A549 (cell line): ENCODE measurements around the gene SLCO3A1. TPM values are rescaled to one million over a fixed set of nuclear protein-coding genes. Genes with fewer than 3 reads are reported as not detected.

ENCODE experiments used
- ATAC-seq, 2 experiments: fragments of 200-7000 bp in 1 of 2; fragments of >200 bp in 1 of 2; cut with Nextera tagmentation in 1 of 2; cut with Tn5 transposase in 1 of 2; 3 replicates each; pipeline versions ENCODE4 v1.8.0 to v1.9.1; 2018 to 2020; ENCODE audit warnings: mild to moderate bottlenecking in 1 of 2, moderate library complexity in 1 of 2
- CTCF ChIA-PET: fragments of 300-600 bp; sonication (Branson Sonifier 250); formaldehyde crosslinking; extraction: SDS; loops from one replicate; lab custom pipeline; 2021; ENCODE audit warnings: antibody characterized with exemption, inconsistent platforms; lab: Yijun Ruan, JAX
- POLR2A ChIA-PET: fragments of 350-600 bp; formaldehyde crosslinking; extraction: SDS; loops from one replicate; lab custom pipeline; 2021; ENCODE audit warnings: antibody characterized with exemption, inconsistent platforms; lab: Yijun Ruan, JAX
- DNase-seq, 2 experiments: peaks; one replicate each; pipeline versions ENCODE4 v3.0.0 to v3.0.0-alpha.2; 2011 to 2016; ENCODE audit warnings: low read depth in 1 of 2, low spot score in 1 of 2
- FAIRE-seq: peaks from 2 replicates; lab custom pipeline; 2011; peaks lifted over from hg19 to GRCh38; lab: Jason Lieb, UNC
- H3K27ac ChIP-seq, 2 experiments: fragments of >200 bp; sonication (Bioruptor Twin); formaldehyde crosslinking; 3 replicates each; pipeline ENCODE4 v1.5.1; 2016 to 2017
- H3K4me1 ChIP-seq: fragments of >200 bp; sonication (Bioruptor Twin); formaldehyde crosslinking; 3 replicates; pipeline ENCODE4 v1.6.1; 2016
- H3K4me2 ChIP-seq: fragments of >200 bp; sonication (Bioruptor Twin); formaldehyde crosslinking; 3 replicates; pipeline ENCODE4 v1.6.1; 2016
- H3K4me3 ChIP-seq: fragments of >200 bp; sonication (Bioruptor Twin); formaldehyde crosslinking; 3 replicates; pipeline ENCODE4 v1.5.1; 2016
- H3K9me3 ChIP-seq: fragments of >200 bp; sonication (Bioruptor Twin); formaldehyde crosslinking; 3 replicates; pipeline ENCODE4 v1.6.1; 2016
- CBX2 ChIP-seq: fragments of 200-600 bp; sonication (generic); IDR thresholded peaks from 2 replicates; pipeline ENCODE4 v1.6.1; 2016; ENCODE audit warnings: low read depth, mild to moderate bottlenecking, borderline replicate concordance
- CBX8 ChIP-seq: fragments of 200-600 bp; sonication (generic); IDR thresholded peaks from 2 replicates; pipeline ENCODE4 v1.6.1; 2016
- CHD2 ChIP-seq: fragments of 150-350 bp; IDR thresholded peaks from 2 replicates; pipeline ENCODE4 v1.6.1; 2014; ENCODE audit warnings: low read length; ENCODE audit not compliant: partially characterized antibody
- CHD4 ChIP-seq: fragments of 200-600 bp; sonication (generic); IDR thresholded peaks from 2 replicates; pipeline ENCODE4 v1.6.1; 2016; ENCODE audit warnings: antibody characterized with exemption, mild to moderate bottlenecking, borderline replicate concordance
- EHF ChIP-seq: fragments of 250-450 bp; sonication (Bioruptor Pico); IDR thresholded peaks from 2 replicates; pipeline ENCODE4 v1.5.0; 2020; ENCODE audit warnings: mild to moderate bottlenecking
- EHMT2 ChIP-seq: fragments of 200-600 bp; sonication (generic); IDR thresholded peaks from 2 replicates; pipeline ENCODE4 v1.6.1; 2016; ENCODE audit warnings: antibody characterized with exemption, low read depth, mild to moderate bottlenecking, moderate library complexity
- EP300 ChIP-seq, 2 experiments: fragments of >200 bp; sonication (Bioruptor Twin); formaldehyde crosslinking; IDR thresholded peaks; 2 replicates in 1 of 2; 3 replicates in 1 of 2; pipeline ENCODE4 v1.6.1; 2016 to 2017
- GATA3 ChIP-seq: IDR thresholded peaks from 2 replicates; pipeline ENCODE4 v1.6.1; 2012; ENCODE audit warnings: borderline replicate concordance
- HOXB13 ChIP-seq: fragments of 250-450 bp; sonication (Bioruptor Pico); IDR thresholded peaks from 2 replicates; pipeline ENCODE4 v1.5.0; 2020; ENCODE audit warnings: low read depth, mild to moderate bottlenecking, moderate library complexity
- JUN ChIP-seq, 2 experiments: fragments of >200 bp; sonication (Bioruptor Twin); formaldehyde crosslinking; IDR thresholded peaks; 2 replicates in 1 of 2; 3 replicates in 1 of 2; pipeline ENCODE4 v1.6.1; 2016 to 2017
- JUNB ChIP-seq: fragments of >200 bp; sonication (Bioruptor Twin); formaldehyde crosslinking; IDR thresholded peaks from 2 replicates; pipeline ENCODE4 v1.6.1; 2016
- MAFK ChIP-seq: fragments of 450-650 bp; IDR thresholded peaks from 2 replicates; pipeline ENCODE4 v1.6.1; 2014; ENCODE audit not compliant: partially characterized antibody
- MAZ ChIP-seq: fragments of 150-350 bp; IDR thresholded peaks from 2 replicates; pipeline ENCODE4 v1.6.1; 2014; ENCODE audit warnings: antibody characterized with exemption, low read depth, low read length, borderline replicate concordance
- PHF8 ChIP-seq: fragments of 200-600 bp; sonication (generic); IDR thresholded peaks from 2 replicates; pipeline ENCODE4 v1.6.1; 2016; ENCODE audit warnings: low read depth, mild to moderate bottlenecking, antibody characterized with exemption, moderate library complexity, borderline replicate concordance
- POLR2A ChIP-seq: IDR thresholded peaks from 2 replicates; pipeline ENCODE4 v1.6.1; 2012; ENCODE audit warnings: mild to moderate bottlenecking, low read length
- RAD21 ChIP-seq, 2 experiments: fragments of >200 bp in 1 of 2; sonication (Bioruptor Twin) in 1 of 2; formaldehyde crosslinking in 1 of 2; IDR thresholded peaks in 1 of 2; conservative IDR thresholded peaks in 1 of 2; 2 replicates in 1 of 2; 3 replicates in 1 of 2; pipeline ENCODE4 v1.6.1; 2012 to 2018; ENCODE audit warnings: inconsistent platforms in 1 of 2
- RARB ChIP-seq: fragments of 250-450 bp; sonication (Bioruptor Pico); IDR thresholded peaks from 2 replicates; pipeline ENCODE4 v1.8.0; 2021; ENCODE audit warnings: mild to moderate bottlenecking, moderate library complexity
- RNF2 ChIP-seq: fragments of 200-600 bp; sonication (generic); IDR thresholded peaks from 2 replicates; pipeline ENCODE4 v1.6.1; 2016; ENCODE audit warnings: low read depth, mild to moderate bottlenecking, antibody characterized with exemption, moderate library complexity, borderline replicate concordance
- TFCP2L1 ChIP-seq: fragments of 250-450 bp; sonication (Bioruptor Pico); IDR thresholded peaks from 2 replicates; pipeline ENCODE4 v1.5.0; 2021; ENCODE audit warnings: mild to moderate bottlenecking
- ZC3H11A ChIP-seq: fragments of 450-650 bp; IDR thresholded peaks from 2 replicates; pipeline ENCODE4 v1.6.1; 2014; ENCODE audit warnings: antibody characterized with exemption, mild to moderate bottlenecking
- ZFP36 ChIP-seq: fragments of 450-650 bp; IDR thresholded peaks from 2 replicates; pipeline ENCODE4 v1.6.1; 2014; ENCODE audit warnings: borderline replicate concordance; ENCODE audit not compliant: partially characterized antibody
- ZSCAN20 ChIP-seq: fragments of 250-450 bp; sonication (Bioruptor Pico); IDR thresholded peaks from 2 replicates; pipeline ENCODE4 v1.8.0; 2022; ENCODE audit warnings: mild to moderate bottlenecking, moderate library complexity
- WGBS: methylation state at CpG from one replicate; pipeline ENCODE4 v1.1.6; 2017; ENCODE audit errors: missing lambda C conversion rate; 5-methylcytosine and 5-hydroxymethylcytosine counted together
- polyA plus RNA-seq, 4 experiments: library from polyadenylated mRNA; depleted of rRNA in 3 of 4; stranded (reverse); fragments of >200 nt; fragmentation: RNase III in 1 of 4; extraction: RNeasy Plus Mini Kit Qiagen cat#74134 plus additional on column Dnase treatment in 1 of 4; gene quantifications; 2 replicates in 3 of 4; 3 replicates in 1 of 4; pipeline ENCODE4 v1.2.3, GENCODE V29; 2011 to 2017
- TF ChIP-seq, protein P1 (sequence below): fragments of 250-450 bp; sonication (Bioruptor Pico); IDR thresholded peaks from 2 replicates; pipeline ENCODE4 v1.5.0; 2021; ENCODE audit warnings: mild to moderate bottlenecking, moderate library complexity, borderline replicate concordance
- TF ChIP-seq, protein P2 (sequence below): fragments of >200 bp; sonication (Bioruptor Twin); formaldehyde crosslinking; IDR thresholded peaks from 3 replicates; pipeline ENCODE4 v1.5.1; 2016

The SLCO3A1 gene
- polyA plus RNA-seq, 2 of the 4 experiments (the other 2 are of a cell fraction) = 16.8 to 17.0 TPM

DNA sequence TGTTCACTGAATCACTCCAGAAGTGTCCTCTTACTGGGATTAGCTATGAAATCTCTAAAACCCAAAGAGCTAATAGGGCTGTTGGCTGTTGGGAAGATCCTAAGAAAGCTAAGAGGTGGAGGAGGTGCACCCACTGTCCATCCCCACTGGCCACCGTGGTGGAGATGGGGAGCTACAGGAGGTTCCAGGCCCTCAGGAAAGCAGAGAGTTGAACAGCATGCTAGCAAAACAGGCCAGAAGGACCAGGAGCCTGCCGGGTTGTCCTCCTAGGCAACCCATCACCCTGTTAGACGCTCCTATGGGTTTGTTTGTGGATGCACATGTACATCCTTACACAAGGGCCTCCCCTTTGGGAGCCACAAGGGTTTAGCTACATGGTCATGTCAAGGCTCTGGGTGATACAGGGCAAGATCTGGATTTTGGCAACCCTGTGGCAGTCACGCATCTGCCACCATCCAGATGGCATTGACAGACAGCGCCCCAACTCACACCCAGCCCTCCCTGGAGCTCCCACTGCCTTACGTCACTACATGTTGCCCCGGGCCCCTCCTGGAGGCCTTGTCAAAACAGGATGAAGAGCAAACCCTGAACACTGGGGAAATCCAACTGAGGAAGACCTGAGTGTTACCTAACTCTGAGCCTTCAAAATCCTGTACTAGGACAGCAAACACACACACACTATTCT lies 208.1 kb downstream of the SLCO3A1 start:
- no peak for DNase-seq
- FAIRE-seq = no peak
- WGBS = 79% methylated on average over 7 of the region's 7 CpGs
- H3K4me1 ChIP-seq = no peaks in the 10 kb centered on the region
- TF ChIP-seq POLR2A (no peak), ZC3H11A (no peak), EHF (no peak), RARB (no peak), CHD4 (no peak), ZFP36 (no peak), PHF8 (no peak), JUN (IDR thresholded peaks at IDR 0.05) (no peak), CBX8 (no peak), CBX2 (no peak), RAD21 (conservative IDR thresholded peaks at IDR 0.05 in 1 of 2, IDR thresholded peaks at IDR 0.05 in 1 of 2) (no peak), JUNB (no peak), MAZ (no peak), CHD2 (no peak), ZSCAN20 (CRISPR knock-in tag) (no peak), MAFK (no peak), HOXB13 (no peak), RNF2 (no peak)
- TF ChIP-seq, protein P1, sequence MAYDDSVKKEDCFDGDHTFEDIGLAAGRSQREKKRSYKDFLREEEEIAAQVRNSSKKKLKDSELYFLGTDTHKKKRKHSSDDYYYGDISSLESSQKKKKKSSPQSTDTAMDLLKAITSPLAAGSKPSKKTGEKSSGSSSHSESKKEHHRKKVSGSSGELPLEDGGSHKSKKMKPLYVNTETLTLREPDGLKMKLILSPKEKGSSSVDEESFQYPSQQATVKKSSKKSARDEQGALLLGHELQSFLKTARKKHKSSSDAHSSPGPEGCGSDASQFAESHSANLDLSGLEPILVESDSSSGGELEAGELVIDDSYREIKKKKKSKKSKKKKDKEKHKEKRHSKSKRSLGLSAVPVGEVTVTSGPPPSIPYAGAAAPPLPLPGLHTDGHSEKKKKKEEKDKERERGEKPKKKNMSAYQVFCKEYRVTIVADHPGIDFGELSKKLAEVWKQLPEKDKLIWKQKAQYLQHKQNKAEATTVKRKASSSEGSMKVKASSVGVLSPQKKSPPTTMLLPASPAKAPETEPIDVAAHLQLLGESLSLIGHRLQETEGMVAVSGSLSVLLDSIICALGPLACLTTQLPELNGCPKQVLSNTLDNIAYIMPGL (CRISPR knock-in tag) = no peak
- TF ChIP-seq, protein P2, sequence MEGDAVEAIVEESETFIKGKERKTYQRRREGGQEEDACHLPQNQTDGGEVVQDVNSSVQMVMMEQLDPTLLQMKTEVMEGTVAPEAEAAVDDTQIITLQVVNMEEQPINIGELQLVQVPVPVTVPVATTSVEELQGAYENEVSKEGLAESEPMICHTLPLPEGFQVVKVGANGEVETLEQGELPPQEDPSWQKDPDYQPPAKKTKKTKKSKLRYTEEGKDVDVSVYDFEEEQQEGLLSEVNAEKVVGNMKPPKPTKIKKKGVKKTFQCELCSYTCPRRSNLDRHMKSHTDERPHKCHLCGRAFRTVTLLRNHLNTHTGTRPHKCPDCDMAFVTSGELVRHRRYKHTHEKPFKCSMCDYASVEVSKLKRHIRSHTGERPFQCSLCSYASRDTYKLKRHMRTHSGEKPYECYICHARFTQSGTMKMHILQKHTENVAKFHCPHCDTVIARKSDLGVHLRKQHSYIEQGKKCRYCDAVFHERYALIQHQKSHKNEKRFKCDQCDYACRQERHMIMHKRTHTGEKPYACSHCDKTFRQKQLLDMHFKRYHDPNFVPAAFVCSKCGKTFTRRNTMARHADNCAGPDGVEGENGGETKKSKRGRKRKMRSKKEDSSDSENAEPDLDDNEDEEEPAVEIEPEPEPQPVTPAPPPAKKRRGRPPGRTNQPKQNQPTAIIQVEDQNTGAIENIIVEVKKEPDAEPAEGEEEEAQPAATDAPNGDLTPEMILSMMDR = no peak
- TF ChIP-seq, all 56 proteins: peak for 0
- ChIA-PET POLR2A (no interaction called here), CTCF (interaction anchor here (1.3 to 2.5 kb wide), 3 partner anchors 10 to 15 kb away, joined by 4 to 12 read pairs (median 5); no protein-coding TSS in a partner anchor)
- no peak for ATAC-seq
- no peak overlapping the region for H3K27ac ChIP-seq
- H3K9me3 ChIP-seq = no peaks in the 10 kb centered on the region
- H3K4me2 ChIP-seq = no peak overlapping the region
- no peak overlapping the region for H3K4me3 ChIP-seq

DNA sequence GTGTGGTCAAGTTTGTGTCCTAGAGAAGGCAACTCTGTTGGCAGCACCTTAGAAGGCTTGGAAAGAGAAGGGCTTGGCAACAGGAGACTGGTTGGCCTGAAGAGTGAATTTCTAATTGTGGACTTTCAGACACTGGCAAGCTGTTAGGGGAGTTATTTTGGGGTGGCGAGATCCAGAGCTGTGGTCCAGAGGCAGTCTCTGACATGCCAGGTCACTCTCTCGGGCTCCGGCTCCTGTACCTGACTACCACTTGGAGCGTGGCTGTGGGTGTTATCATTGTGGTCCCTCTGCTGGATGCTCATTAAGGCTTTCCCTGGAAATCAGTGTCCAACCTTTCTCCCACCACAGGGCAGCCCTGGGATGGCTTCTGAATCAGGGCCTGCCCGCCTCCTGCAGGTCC lies 209.0 kb downstream of the SLCO3A1 start:
- no peaks in the 10 kb centered on the region for H3K9me3 ChIP-seq
- ChIA-PET POLR2A (interaction anchor here (0.5 kb wide), 1 partner anchor 100 kb away, joined by 5 read pairs; no protein-coding TSS in a partner anchor), CTCF (interaction anchor here (1.0 to 2.5 kb wide), 3 partner anchors 8 to 36 kb away, joined by 3 to 12 read pairs (median 3); no protein-coding TSS in a partner anchor)
- DNase-seq (no peak), FAIRE-seq (no peak), ATAC-seq (peak; percentile 39 to 44; a peak in 4 of 6 replicates)
- H3K27ac ChIP-seq = no peak overlapping the region
- WGBS = 95% methylated on average over 5 of the region's 5 CpGs
- H3K4me2 ChIP-seq = no peak overlapping the region
- H3K4me3 ChIP-seq = no peak overlapping the region
- no peaks in the 10 kb centered on the region for H3K4me1 ChIP-seq
- TF ChIP-seq MAFK (no peak), GATA3 (no peak), EHMT2 (no peak), TFCP2L1 (CRISPR knock-in tag) (no peak), JUN (IDR thresholded peaks at IDR 0.05) (no peak), EP300 (IDR thresholded peaks at IDR 0.05) (no peak), EHF (no peak)
